C4-2B (cell line): ENCODE data around the gene SCLY.

Experiments used
- H3K27ac ChIP-seq: fragments of 450-650 bp; 2 replicates; pipeline ENCODE4 v1.5.1; 2017
- CTCF ChIP-seq: fragments of 450-650 bp; conservative IDR thresholded peaks from 2 replicates; pipeline ENCODE4 v1.5.1; 2017; ENCODE audit warnings: mild to moderate bottlenecking
- ZFX ChIP-seq: fragments of 450-650 bp; IDR thresholded peaks from 2 replicates; pipeline ENCODE4 v1.6.1; 2017

Gene SCLY

GRCh38 chr2:238080518-238080917 lies 19.7 kb downstream of the SCLY start:
- peak overlapping the region; percentile 99 for H3K27ac ChIP-seq
- TF ChIP-seq ZFX, result no peak
- TF ChIP-seq CTCF, result no peak

- TF ChIP-seq ZFX, result no peak
- peak overlapping the region; percentile 99 for H3K27ac ChIP-seq
Measured at GRCh38 chr2:238081150-238081549, 20.3 kb downstream of the SCLY start.

GRCh38 chr2:238081561-238081960 lies 20.8 kb downstream of the SCLY start:
- peak overlapping the region; percentile 99 for H3K27ac ChIP-seq
- no peak for TF ChIP-seq CTCF
- TF ChIP-seq ZFX, result no peak

GRCh38 chr2:238082151-238082550 lies 21.4 kb downstream of the SCLY start:
- TF ChIP-seq ZFX (no peak), CTCF (no peak)
- no peak overlapping the region for H3K27ac ChIP-seq

- TF ChIP-seq CTCF, result no peak
- TF ChIP-seq ZFX, result no peak
- H3K27ac ChIP-seq, result no peak overlapping the region
Measured at GRCh38 chr2:238082827-238083226, 22.0 kb downstream of the SCLY start.

- no peak for TF ChIP-seq ZFX
- no peak for TF ChIP-seq CTCF
- no peak overlapping the region for H3K27ac ChIP-seq
Measured at GRCh38 chr2:238083919-238084318, 23.1 kb downstream of the SCLY start.

GRCh38 chr2:238084761-238085160 lies 24.0 kb downstream of the SCLY start:
- TF ChIP-seq ZFX (no peak), CTCF (no peak)
- H3K27ac ChIP-seq, result no peak overlapping the region

GRCh38 chr2:238085899-238086298 lies 25.1 kb downstream of the SCLY start:
- TF ChIP-seq ZFX (no peak), CTCF (no peak)
- no peak overlapping the region for H3K27ac ChIP-seq
